CD4-positive, CD25-positive, alpha-beta regulatory T cell (primary cell): ENCODE data around the gene BMP2. TPM values are rescaled to one million over a fixed set of nuclear protein-coding genes. Genes with fewer than 3 reads are reported as not detected.

ENCODE experiments used
- ATAC-seq, 2 donors: fragments of 150-1000 bp; cut with Tn5 transposase; one replicate each; pipeline ENCODE4 v1.10.0; 2021; ENCODE audit warnings: low read depth in 2 of 2, moderate number of reproducible peaks in 2 of 2, moderate library complexity in 1 of 2
- DNase-seq, 3 donors: peaks; one replicate each; pipeline versions ENCODE4 v3.0.0 to v3.0.0-alpha.2; 2012 to 2022; ENCODE audit warnings: mixed read lengths in 1 of 3
- H3K27ac ChIP-seq: one replicate; pipeline ENCODE4 v1.7.0; 2013; ENCODE audit warnings: mild to moderate bottlenecking, low read length; ENCODE audit not compliant: insufficient read depth, poor library complexity, severe bottlenecking
- H3K27me3 ChIP-seq: one replicate; pipeline ENCODE4 v1.7.0; 2013; ENCODE audit warnings: low read length; ENCODE audit not compliant: control insufficient read depth, insufficient read depth
- H3K36me3 ChIP-seq: one replicate; pipeline ENCODE4 v1.7.0; 2013; ENCODE audit warnings: mild to moderate bottlenecking, low read length, moderate library complexity; ENCODE audit not compliant: control insufficient read depth, insufficient read depth
- H3K4me1 ChIP-seq: 2 replicates; pipeline ENCODE4 v1.7.0; 2013; ENCODE audit warnings: mild to moderate bottlenecking, low read length; ENCODE audit not compliant: insufficient read depth, control insufficient read depth, poor library complexity, severe bottlenecking
- H3K4me3 ChIP-seq: one replicate; pipeline ENCODE4 v1.7.0; 2013; ENCODE audit warnings: low read depth, mild to moderate bottlenecking, low read length, moderate library complexity
- H3K9me3 ChIP-seq, 2 experiments: 1 replicate in 1 of 2; 2 replicates in 1 of 2; pipeline ENCODE4 v1.7.0; 2013; ENCODE audit warnings: low read length in 2 of 2, mild to moderate bottlenecking in 1 of 2, moderate library complexity in 1 of 2; ENCODE audit not compliant: control insufficient read depth in 2 of 2
- H3K27ac Mint-ChIP-seq, 3 donors: one replicate each; pipeline ENCODE4 v1.8.0; 2020 to 2022; ENCODE audit warnings: mild to moderate bottlenecking in 3 of 3, mixed read lengths in 3 of 3, moderate library complexity in 2 of 3
- H3K27me3 Mint-ChIP-seq: one replicate; pipeline ENCODE4 v1.8.0; 2022; ENCODE audit warnings: mild to moderate bottlenecking, mixed read lengths
- H3K36me3 Mint-ChIP-seq: one replicate; pipeline ENCODE4 v1.8.0; 2020; ENCODE audit warnings: mixed read lengths
- H3K4me1 Mint-ChIP-seq, 4 donors: one replicate each; pipeline ENCODE4 v1.8.0; 2020 to 2022; ENCODE audit warnings: mixed read lengths in 4 of 4, mild to moderate bottlenecking in 1 of 4
- H3K4me3 Mint-ChIP-seq, 4 donors: one replicate each; pipeline ENCODE4 v1.8.0; 2020 to 2022; ENCODE audit warnings: mild to moderate bottlenecking in 4 of 4, mixed read lengths in 4 of 4, moderate library complexity in 3 of 4
- H3K9me3 Mint-ChIP-seq, 7 donors: one replicate each; pipeline ENCODE4 v1.8.0; 2020 to 2022; ENCODE audit warnings: mixed read lengths in 7 of 7, mild to moderate bottlenecking in 3 of 7, moderate library complexity in 2 of 7
- polyA plus RNA-seq, 4 donors: library from polyadenylated mRNA; unstranded; fragments of 300-500 nt; fragmentation: Illumina TruSeq; gene quantifications; one replicate each; pipeline ENCODE4 v1.2.3, GENCODE V29; 2021
- total RNA-seq: library from RNA; stranded (reverse); gene quantifications from one replicate; pipeline ENCODE4 v1.2.3, GENCODE V29; 2022

Gene BMP2
- total and polyA plus RNA-seq, 5 donors from 2014 or later = not detected

GRCh38 chr20:6733965-6734364 is 33.5 kb upstream of the BMP2 start:
- H3K27me3 ChIP-seq = no peaks in the 10 kb centered on the region
- no peak overlapping the region for H3K27ac Mint-ChIP-seq

GRCh38 chr20:6735942-6736845 is 31.3 kb upstream of the BMP2 start:
- ATAC-seq = no peak
- no peaks in the 10 kb centered on the region for H3K4me1 ChIP-seq
- H3K4me3 ChIP-seq = no peak overlapping the region
- Mint-ChIP-seq H3K27me3 (no peaks in the 10 kb centered on the region), H3K4me1 (no peaks in the 10 kb centered on the region), H3K4me3 (no peak overlapping the region), H3K27ac (no peak overlapping the region), H3K36me3 (no peaks in the 10 kb centered on the region), H3K9me3 (peaks cover 0 to 7% (median 0%) of the 10 kb centered on the region in 7 donors)
- H3K27ac ChIP-seq = no peak overlapping the region
- no peaks in the 10 kb centered on the region for H3K9me3 ChIP-seq
- H3K36me3 ChIP-seq = no peaks in the 10 kb centered on the region
- H3K27me3 ChIP-seq = no peaks in the 10 kb centered on the region
- DNase-seq = no peak

More at GRCh38 chr20:6733965-6734364, 33.5 kb upstream of the BMP2 start:
- no peak for DNase-seq
- Mint-ChIP-seq H3K36me3 (no peaks in the 10 kb centered on the region), H3K4me3 (no peak overlapping the region), H3K4me1 (no peaks in the 10 kb centered on the region), H3K27me3 (no peaks in the 10 kb centered on the region), H3K9me3 (peaks cover 0 to 8% (median 0%) of the 10 kb centered on the region in 7 donors)
- Histone ChIP-seq H3K4me1 (no peaks in the 10 kb centered on the region), H3K4me3 (no peak overlapping the region), H3K36me3 (no peaks in the 10 kb centered on the region), H3K27ac (no peak overlapping the region), H3K9me3 (no peaks in the 10 kb centered on the region)
- ATAC-seq = no peak

DNA sequence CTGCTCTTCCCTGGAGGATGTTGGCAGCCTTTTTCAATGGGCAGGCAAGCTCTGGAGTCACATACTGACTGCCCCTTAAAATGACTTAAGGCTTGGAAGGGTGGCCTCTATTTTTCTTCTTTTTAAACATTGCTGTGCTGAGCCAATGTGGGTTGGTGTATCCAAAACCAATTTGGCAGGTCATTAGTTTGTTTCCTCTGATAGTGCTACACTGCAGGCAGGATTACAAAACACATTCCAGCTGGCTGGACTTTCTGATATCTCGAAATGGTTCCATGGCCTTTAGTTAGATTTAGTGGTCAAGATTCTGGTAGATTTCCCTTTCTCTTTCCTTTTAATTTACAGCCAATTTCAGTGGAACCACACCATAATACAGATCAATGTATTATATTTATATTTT is 28.1 kb upstream of the BMP2 start:
- Mint-ChIP-seq H3K9me3 (peaks cover 0 to 13% (median 2%) of the 10 kb centered on the region in 7 donors), H3K27me3 (peaks cover 2% of the 10 kb centered on the region), H3K4me3 (no peak overlapping the region), H3K27ac (no peak overlapping the region), H3K36me3 (no peaks in the 10 kb centered on the region), H3K4me1 (no peaks in the 10 kb centered on the region)
- Histone ChIP-seq H3K9me3 (no peaks in the 10 kb centered on the region), H3K4me3 (no peak overlapping the region), H3K27me3 (no peaks in the 10 kb centered on the region), H3K27ac (no peak overlapping the region), H3K4me1 (no peaks in the 10 kb centered on the region), H3K36me3 (no peaks in the 10 kb centered on the region)
- ATAC-seq = no peak
- DNase-seq = no peak

DNA sequence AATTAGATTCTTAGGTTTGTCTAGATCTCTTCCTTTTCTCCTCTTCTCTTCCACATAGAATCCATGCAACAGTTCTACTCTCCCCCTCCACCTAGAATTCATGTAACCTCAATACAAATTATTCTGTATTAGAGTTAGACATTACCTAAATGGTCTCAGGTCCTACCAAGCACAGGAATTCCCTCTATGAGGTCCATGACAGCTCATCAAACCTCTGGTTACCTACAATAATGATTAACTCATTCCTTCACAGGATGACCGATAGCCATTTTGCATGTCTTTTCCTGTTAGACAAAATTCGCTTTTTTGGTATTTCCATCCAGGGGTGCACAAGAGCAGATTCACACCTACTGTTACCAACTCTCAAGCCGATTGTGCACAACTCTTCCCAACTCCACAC is 27.4 kb upstream of the BMP2 start:
- H3K27me3 Mint-ChIP-seq = peaks cover 4% of the 10 kb centered on the region
- H3K9me3 ChIP-seq = no peaks in the 10 kb centered on the region
- ATAC-seq (no peak), DNase-seq (no peak)
- H3K4me3 Mint-ChIP-seq = no peak overlapping the region
- no peak overlapping the region for H3K27ac Mint-ChIP-seq
- no peak overlapping the region for H3K27ac ChIP-seq
- no peaks in the 10 kb centered on the region for H3K4me1 ChIP-seq
- H3K9me3 Mint-ChIP-seq = peaks cover 0 to 13% (median 3%) of the 10 kb centered on the region in 7 donors
- H3K4me1 Mint-ChIP-seq = no peaks in the 10 kb centered on the region
- H3K4me3 ChIP-seq = no peak overlapping the region
- no peaks in the 10 kb centered on the region for H3K27me3 ChIP-seq
- no peaks in the 10 kb centered on the region for H3K36me3 ChIP-seq
- H3K36me3 Mint-ChIP-seq = no peaks in the 10 kb centered on the region

DNA sequence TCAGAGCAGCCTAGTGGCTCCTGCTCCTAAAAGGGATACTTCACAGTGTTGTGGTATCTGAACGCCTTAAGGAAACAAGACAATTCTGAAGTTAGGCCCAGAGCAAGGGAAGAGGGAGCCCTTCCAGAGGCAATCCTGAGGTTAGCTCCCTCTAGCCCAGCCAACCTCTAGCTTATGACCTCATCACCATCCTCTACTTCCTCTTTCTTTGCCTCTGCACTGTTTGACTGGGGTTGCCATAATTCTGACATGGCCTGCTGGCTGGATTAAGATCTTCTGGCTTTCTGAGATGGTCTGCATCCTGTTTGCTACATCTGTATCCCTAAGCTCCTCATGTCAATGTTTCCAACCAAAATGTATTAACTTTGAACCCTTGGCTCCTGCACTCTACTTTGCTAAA is 23.3 kb upstream of the BMP2 start:
- ATAC-seq (no peak), DNase-seq (no peak)
- no peak overlapping the region for H3K27ac Mint-ChIP-seq
- Histone ChIP-seq H3K4me3 (no peak overlapping the region), H3K4me1 (no peaks in the 10 kb centered on the region), H3K9me3 (no peaks in the 10 kb centered on the region), H3K36me3 (no peaks in the 10 kb centered on the region), H3K27ac (no peak overlapping the region), H3K27me3 (no peaks in the 10 kb centered on the region)
- H3K4me3 Mint-ChIP-seq = no peak overlapping the region
- H3K4me1 Mint-ChIP-seq = no peaks in the 10 kb centered on the region
- no peaks in the 10 kb centered on the region for H3K36me3 Mint-ChIP-seq
- H3K9me3 Mint-ChIP-seq = peaks cover 0 to 8% (median 2%) of the 10 kb centered on the region in 7 donors
- peaks cover 4% of the 10 kb centered on the region for H3K27me3 Mint-ChIP-seq

GRCh38 chr20:6744805-6745204 is 22.7 kb upstream of the BMP2 start:
- H3K4me1 Mint-ChIP-seq = no peaks in the 10 kb centered on the region
- no peak overlapping the region for H3K4me3 Mint-ChIP-seq
- no peaks in the 10 kb centered on the region for H3K36me3 Mint-ChIP-seq
- ATAC-seq = no peak
- DNase-seq = no peak
- H3K27me3 Mint-ChIP-seq = peaks cover 4% of the 10 kb centered on the region
- H3K9me3 Mint-ChIP-seq = peaks cover 0 to 8% (median 2%) of the 10 kb centered on the region in 7 donors
- H3K4me1 ChIP-seq = no peaks in the 10 kb centered on the region
- no peak overlapping the region for H3K27ac ChIP-seq
- H3K9me3 ChIP-seq = no peaks in the 10 kb centered on the region
- H3K27ac Mint-ChIP-seq = no peak overlapping the region
- H3K4me3 ChIP-seq = no peak overlapping the region
- no peaks in the 10 kb centered on the region for H3K36me3 ChIP-seq
- no peaks in the 10 kb centered on the region for H3K27me3 ChIP-seq

GRCh38 chr20:6746901-6747609 is 20.4 kb upstream of the BMP2 start:
- Mint-ChIP-seq H3K27me3 (peaks cover 4% of the 10 kb centered on the region), H3K4me1 (no peaks in the 10 kb centered on the region)

More at GRCh38 chr20:6746901-6747609, 20.4 kb upstream of the BMP2 start:
- no peak overlapping the region for H3K4me3 ChIP-seq
- H3K27ac Mint-ChIP-seq = no peak overlapping the region
- no peak overlapping the region for H3K27ac ChIP-seq
- DNase-seq (no peak), ATAC-seq (no peak)
- H3K9me3 ChIP-seq = no peaks in the 10 kb centered on the region
- H3K9me3 Mint-ChIP-seq = peaks cover 0 to 8% (median 2%) of the 10 kb centered on the region in 7 donors
- H3K36me3 ChIP-seq = no peaks in the 10 kb centered on the region
- H3K27me3 ChIP-seq = no peaks in the 10 kb centered on the region
- H3K36me3 Mint-ChIP-seq = no peaks in the 10 kb centered on the region
- no peak overlapping the region for H3K4me3 Mint-ChIP-seq
- no peaks in the 10 kb centered on the region for H3K4me1 ChIP-seq
